AML-193 (cell line): ENCODE data around the gene DRICH1.
"Not testable (repeated sequence)": the region's sequence is repeated elsewhere in the genome, so short reads cannot be mapped to it uniquely, and the experiment has no call there.

Experiments
- DNase-seq, 2 experiments: peaks; one replicate each; lab custom pipeline; 2025; lab: John Stamatoyannopoulos, UW

Gene DRICH1

GRCh38 chr22:23598805-23599518, 33.2 kb downstream of the DRICH1 start:
- no peak for DNase-seq

- not testable (repeated sequence) for DNase-seq
These were observed 34.4 kb downstream of the DRICH1 start for GRCh38 chr22:23597576-23598268.

- not testable (repeated sequence) for DNase-seq
These were observed 36.2 kb downstream of the DRICH1 start for GRCh38 chr22:23595904-23596303.

GRCh38 chr22:23591846-23592245, 40.3 kb downstream of the DRICH1 start:
- no peak for DNase-seq

GRCh38 chr22:23591201-23591791, 40.8 kb downstream of the DRICH1 start:
- DNase-seq = peak; percentile 23 to 31

- no peak for DNase-seq
These were observed 48.3 kb downstream of the DRICH1 start for GRCh38 chr22:23583836-23584235.

GRCh38 chr22:23583153-23583552, 49.0 kb downstream of the DRICH1 start:
- no peak for DNase-seq

- DNase-seq = no peak
These were observed 50.9 kb downstream of the DRICH1 start for GRCh38 chr22:23581260-23581650.

- no peak for DNase-seq
These were observed 51.4 kb downstream of the DRICH1 start for GRCh38 chr22:23580576-23581259.

GRCh38 chr22:23579870-23580575, 52.1 kb downstream of the DRICH1 start, which contains the start of gene IGLL1:
Gene IGLL1 (minus strand): TSS chr22:23580290. CDS start chr22:23580190, 100 bp downstream.
- DNase-seq = no peak

GRCh38 chr22:23579280-23579679, 52.8 kb downstream of the DRICH1 start:
- DNase-seq = no peak

- DNase-seq = no peak
These were observed 53.8 kb downstream of the DRICH1 start for GRCh38 chr22:23578306-23578705.

- DNase-seq = no peak
These were observed 55.4 kb downstream of the DRICH1 start for GRCh38 chr22:23576681-23577080.

GRCh38 chr22:23575601-23576000, 56.5 kb downstream of the DRICH1 start:
- DNase-seq = no peak

- no peak for DNase-seq
These were observed 57.2 kb downstream of the DRICH1 start for GRCh38 chr22:23574877-23575276.

GRCh38 chr22:23574371-23574811, 57.7 kb downstream of the DRICH1 start:
- no peak for DNase-seq

- DNase-seq = not testable (repeated sequence)
These were observed 58.4 kb downstream of the DRICH1 start for GRCh38 chr22:23573701-23574235.

- DNase-seq = not testable (repeated sequence)
These were observed 59.0 kb downstream of the DRICH1 start for GRCh38 chr22:23573106-23573505.

- DNase-seq = no peak
These were observed 60.6 kb downstream of the DRICH1 start for GRCh38 chr22:23571486-23571885.

GRCh38 chr22:23570681-23571080, 61.4 kb downstream of the DRICH1 start:
- no peak for DNase-seq

GRCh38 chr22:23569716-23570115, 62.4 kb downstream of the DRICH1 start:
- no peak for DNase-seq
